Loucy (cell line): ENCODE measurements around the gene FBXL15.

Experiments
- EZH2phosphoT487 ChIP-seq: fragments of 200-600 bp; IDR thresholded peaks from 2 replicates; pipeline ENCODE4 v1.6.1; 2018; ENCODE audit warnings: antibody characterized with exemption, mild to moderate bottlenecking, moderate library complexity, borderline replicate concordance
- TF ChIP-seq, protein P1 (sequence below): fragments of 200-600 bp; sonication (generic); conservative IDR thresholded peaks from 2 replicates; pipeline ENCODE4 v1.5.1; 2014; ENCODE audit warnings: mild to moderate bottlenecking, antibody characterized with exemption, low read length

DNA sequence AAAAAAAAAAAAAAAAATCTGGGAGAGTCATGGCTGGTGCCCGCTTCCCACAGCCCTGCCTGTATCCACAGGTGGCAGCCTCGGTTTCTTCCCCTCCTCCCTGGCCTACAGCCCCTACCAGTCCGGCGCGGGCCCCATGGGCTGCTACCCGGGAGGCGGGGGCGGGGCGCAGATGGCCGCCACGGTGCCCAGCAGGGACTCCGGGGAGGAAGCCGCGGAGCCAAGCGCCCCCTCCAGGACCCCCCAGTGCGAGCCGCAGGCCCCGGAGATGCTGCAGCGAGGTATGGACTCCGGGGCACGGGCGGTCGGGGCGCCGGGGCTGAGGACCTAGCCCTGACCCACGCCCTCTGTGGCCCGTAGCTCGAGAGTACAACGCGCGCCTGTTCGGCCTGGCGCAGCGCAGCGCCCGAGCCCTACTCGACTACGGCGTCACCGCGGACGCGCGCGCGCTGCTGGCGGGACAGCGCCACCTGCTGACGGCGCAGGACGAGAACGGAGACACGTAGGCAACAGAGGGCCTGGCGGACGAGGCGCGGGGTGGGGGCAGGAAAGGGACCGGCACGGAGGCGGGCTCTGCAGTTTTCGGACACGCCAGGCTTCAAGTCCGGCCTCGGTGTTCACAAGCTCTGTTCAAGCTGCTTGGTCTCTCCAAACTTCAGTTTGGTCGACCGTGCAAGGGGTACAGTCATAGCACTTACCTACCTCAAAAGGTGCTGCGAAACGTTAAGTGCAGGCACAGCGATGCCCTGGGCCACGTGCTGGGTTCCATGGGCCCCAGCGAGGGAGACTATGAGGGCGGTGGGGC lies 21.2 kb upstream of the FBXL15 start:
- TF ChIP-seq, protein P1, sequence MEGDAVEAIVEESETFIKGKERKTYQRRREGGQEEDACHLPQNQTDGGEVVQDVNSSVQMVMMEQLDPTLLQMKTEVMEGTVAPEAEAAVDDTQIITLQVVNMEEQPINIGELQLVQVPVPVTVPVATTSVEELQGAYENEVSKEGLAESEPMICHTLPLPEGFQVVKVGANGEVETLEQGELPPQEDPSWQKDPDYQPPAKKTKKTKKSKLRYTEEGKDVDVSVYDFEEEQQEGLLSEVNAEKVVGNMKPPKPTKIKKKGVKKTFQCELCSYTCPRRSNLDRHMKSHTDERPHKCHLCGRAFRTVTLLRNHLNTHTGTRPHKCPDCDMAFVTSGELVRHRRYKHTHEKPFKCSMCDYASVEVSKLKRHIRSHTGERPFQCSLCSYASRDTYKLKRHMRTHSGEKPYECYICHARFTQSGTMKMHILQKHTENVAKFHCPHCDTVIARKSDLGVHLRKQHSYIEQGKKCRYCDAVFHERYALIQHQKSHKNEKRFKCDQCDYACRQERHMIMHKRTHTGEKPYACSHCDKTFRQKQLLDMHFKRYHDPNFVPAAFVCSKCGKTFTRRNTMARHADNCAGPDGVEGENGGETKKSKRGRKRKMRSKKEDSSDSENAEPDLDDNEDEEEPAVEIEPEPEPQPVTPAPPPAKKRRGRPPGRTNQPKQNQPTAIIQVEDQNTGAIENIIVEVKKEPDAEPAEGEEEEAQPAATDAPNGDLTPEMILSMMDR: peak; percentile 87
- no peak for TF ChIP-seq EZH2phosphoT487
